Anterior cingulate cortex (tissue), 58 donors: ENCODE results near the gene MSL3.

ENCODE experiments used
- DNase-seq, 58 donors: peaks; one replicate each; lab custom pipeline; 2025; lab: John Stamatoyannopoulos, UW

The MSL3 gene

DNA sequence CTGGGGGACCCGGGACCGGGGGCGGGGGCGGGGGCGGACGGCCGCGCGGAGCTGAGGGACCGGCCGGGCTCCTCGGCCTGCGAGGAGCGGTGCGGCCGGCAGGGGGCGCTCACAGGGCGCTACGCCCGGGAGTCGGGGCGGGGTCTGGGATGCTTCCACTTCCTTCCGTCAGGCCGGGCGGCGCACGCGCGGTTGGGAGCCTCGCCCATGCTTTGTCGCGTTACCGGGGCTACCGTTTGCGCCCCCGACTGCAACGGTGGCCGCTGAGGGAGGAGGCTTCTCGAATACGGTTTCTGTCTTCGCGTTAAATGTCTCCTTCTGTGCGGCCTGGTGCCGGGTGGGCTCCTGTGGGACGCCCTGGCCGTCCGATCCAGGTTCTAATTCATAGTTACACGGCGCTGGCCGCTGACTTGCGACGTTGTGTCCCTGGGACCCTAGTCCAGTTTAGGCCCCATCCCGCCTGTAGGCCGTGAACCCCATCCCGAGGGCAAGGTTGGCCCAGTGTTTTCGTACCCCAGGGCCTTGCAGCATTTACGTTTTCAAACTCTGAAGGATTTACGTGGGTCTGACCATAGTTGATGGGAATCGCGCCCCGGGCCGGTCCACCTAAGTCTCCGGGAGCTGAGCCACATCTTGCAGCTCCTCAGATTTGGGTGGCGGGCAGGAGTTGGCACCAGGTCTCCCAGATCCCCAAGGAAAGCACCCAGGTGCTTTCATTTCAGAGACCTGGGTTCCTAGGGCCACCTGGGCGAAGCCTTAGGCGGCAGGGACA is 549 bp downstream of the MSL3 start:
- DNase-seq, result peak; percentile 11 to 87 (median 73)

DNA sequence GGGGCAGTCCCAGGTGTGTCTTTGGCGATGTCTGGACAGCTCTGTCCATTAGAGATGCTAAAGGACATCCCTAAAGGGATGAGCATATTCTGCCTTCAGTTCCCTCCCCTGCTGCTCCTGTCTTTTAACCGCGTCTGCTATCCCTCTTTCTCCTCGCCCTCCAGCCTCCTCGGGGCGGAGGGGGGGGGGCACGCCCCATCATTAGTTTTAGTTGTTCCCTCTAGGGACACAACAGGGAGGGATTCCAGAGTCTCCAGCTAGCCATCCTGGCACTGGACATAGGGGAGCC is 1.1 kb downstream of the MSL3 start:
- DNase-seq, result peak in 3 of 58 donors; percentile 4 to 39 (median 23)

DNA sequence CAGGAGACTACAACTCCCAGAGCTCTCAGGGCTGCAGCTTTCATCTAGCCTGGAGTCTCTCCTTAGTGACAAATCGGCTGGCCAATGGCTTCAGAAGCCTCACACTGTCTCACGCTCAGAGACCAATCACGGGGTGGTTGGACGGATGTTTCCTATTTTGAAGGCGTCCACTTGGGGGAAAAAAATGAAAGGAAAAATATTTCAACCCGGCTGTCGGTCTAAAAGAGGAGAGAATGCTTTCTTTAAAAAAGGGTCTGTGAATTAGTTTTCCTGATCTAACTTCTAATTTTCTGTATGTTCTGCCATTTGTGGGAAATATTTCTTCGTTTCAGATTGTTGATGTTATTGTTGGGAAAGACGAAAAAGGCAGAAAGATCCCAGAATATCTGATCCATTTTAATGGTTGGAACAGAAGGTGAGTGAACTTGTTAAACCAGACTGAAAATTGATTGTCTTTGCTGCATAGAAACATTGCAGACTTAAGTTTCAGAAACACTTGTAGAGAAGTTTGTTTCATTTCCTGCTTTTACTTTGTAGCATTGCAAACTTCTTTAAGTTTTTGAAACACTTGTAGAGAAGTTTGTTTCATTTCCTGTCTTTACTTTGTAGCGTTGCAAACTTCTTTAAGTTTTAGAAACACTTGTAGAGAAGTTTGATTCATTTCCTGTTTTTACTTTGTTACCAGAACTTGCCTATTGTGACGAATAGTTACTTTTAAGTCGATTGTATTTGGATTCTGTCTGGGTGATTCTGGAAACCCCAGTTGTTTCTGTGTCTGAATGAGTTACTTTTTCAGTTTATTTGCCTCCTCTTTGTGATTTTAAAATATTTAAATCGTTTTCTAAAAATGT is 1.6 kb downstream of the MSL3 start:
- DNase-seq, result peak in 54 of 58 donors; percentile 3 to 93 (median 75)

DNA sequence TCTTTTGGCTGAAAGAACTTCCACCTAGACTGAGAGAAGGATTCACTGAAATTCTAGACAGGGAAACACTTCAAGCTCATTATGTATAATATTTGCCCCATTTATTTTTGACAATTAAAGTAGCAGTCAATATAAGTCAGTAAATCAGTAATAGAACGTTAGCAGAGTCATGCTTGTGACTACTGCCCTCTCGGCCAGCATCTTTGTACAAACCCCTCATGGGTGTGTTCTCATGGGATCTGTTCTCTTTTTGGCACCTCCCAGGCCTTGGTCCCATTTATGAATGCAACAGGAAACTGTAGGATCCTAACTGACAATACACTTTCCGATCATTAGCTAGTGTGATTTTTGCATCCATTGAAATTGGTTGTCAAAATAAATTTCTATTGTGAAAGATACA is 2.9 kb downstream of the MSL3 start:
- no peak for DNase-seq

DNA sequence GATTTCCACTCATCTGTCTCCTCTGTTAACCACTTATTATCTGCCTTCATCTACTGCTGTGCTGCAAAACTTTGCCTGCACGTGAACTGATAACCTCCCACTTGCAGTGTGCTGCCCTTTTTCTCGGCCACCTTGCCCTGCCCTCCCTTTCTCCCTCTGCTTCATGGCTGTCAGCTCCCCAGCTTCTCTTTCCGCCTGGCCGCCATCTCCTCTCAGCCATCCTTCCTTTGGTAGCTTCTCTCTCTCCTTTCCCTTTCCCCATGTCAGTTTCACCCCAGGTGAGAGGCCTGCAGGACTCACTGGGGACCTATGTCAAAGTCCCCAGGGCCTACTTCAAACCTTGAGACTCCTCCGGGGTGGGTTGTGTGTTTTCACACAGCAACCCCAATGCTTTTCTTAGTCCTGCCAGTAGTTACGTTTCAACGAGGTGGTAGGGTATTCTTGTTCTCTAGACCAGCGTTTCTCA is 6.6 kb downstream of the MSL3 start:
- no peak for DNase-seq

DNA sequence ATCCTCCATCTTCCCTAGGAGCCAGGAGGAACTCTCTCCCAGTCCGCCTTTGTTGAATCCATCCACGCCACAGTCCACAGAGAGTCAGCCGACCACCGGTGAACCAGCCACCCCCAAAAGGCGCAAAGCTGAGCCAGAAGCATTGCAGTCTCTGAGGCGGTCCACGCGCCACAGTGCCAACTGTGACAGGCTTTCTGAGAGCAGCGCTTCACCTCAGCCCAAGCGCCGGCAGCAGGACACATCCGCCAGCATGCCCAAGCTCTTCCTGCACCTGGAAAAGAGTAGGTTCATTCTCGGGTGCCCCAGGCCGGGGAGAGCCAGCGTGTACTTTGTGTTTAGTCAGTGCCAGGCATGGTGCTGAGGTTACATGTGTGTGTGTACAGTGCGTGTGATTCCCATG is 7.4 kb downstream of the MSL3 start:
- DNase-seq, result peak in 1 of 58 donors; percentile 0

DNA sequence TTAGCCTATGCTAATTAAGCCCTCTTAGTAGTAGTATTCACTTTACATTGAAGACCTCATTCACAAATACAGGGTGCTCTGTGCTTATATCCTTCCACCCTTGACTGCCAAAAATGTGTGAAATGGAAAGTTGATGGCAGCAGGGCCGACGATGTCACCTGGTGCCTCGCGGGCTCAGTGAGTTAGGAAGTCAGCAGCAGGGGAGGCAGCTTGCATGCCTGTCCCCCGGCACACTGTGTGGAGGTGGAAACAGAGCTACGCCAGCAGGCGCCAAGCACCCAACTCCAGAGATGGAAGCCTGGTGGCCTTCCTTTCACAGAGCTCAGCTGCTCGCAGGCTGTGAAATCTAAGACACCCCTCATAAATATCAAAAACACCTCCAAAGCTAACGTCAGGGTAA is 8.4 kb downstream of the MSL3 start:
- DNase-seq, result no peak

DNA sequence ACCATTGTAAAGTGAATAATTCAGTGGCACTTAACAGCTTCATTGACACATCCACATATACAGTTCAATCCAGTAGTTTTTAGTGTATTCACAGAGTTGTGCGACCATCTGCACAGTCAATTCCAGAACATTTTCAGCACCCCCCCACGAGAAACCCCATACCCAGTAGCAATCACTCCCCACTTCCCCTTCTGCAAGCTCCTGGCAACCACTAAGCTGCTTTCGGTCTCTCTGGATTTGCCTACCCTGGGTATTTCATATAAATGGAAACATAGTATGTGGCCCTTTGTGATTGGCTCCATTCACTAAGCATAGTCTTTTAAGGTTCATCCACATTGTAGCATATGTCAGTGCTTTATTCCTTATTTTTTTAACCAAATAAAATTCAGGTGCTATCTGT is 10.0 kb downstream of the MSL3 start:
- DNase-seq, result no peak

DNA sequence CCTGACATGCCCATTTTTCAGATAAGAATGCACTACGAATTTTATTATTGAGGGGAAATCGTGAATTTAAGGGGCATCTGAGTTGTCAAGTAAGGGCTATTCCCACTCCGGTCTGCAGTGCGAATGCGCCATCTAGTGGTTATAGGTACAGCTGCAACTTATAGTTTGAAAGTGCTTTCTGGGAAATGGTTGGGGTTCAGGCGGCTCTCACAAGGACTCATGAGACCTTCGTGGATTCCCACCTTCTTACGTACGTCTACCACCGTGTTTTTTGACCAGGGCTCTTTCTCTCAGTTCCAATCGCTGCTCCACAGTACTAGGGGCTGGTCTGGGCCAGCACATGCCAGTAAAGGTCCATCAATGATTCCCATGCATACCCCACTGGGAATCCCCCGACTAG is 12.3 kb downstream of the MSL3 start:
- DNase-seq, result peak in 22 of 58 donors; percentile 1 to 26 (median 4)

DNA sequence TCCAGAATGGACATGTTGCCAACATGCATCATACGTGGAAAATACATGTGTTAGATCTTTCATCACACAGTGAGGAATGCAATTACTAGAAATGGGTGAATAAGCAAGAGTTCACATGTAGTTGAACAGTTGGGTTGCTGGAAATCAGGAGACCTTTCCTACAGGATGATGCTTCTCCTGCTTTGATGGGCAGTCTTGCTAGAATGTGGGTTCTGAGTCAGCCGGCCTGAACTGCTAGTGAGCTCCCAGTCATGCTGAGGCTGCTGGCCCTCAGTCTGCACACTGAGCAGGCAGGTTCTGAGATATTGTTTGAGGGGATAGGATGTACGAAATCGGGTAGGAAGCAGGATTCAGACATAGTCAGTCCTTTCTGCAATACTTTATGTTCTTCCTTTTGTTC is 20.2 kb downstream of the MSL3 start:
- no peak for DNase-seq

DNA sequence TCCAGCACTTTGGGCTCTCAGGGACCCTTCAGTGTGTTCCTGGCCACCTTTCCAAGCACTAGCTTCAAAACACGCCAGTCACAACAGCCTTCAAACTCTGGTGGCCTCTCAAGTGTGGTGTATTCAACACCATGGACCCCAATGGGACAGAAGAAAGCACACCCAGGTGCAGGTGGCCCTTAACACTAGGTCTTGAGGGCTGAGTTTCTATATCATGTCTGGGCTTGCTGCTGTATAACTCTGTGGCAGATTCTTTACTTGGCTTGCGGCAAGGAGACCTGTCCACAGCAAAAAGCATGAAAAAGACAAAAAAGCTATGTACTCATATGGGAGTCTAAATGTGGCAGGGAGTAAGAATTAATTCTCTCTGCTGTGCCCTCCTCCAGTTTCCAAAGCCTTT is 23.1 kb downstream of the MSL3 start:
- no peak for DNase-seq

DNA sequence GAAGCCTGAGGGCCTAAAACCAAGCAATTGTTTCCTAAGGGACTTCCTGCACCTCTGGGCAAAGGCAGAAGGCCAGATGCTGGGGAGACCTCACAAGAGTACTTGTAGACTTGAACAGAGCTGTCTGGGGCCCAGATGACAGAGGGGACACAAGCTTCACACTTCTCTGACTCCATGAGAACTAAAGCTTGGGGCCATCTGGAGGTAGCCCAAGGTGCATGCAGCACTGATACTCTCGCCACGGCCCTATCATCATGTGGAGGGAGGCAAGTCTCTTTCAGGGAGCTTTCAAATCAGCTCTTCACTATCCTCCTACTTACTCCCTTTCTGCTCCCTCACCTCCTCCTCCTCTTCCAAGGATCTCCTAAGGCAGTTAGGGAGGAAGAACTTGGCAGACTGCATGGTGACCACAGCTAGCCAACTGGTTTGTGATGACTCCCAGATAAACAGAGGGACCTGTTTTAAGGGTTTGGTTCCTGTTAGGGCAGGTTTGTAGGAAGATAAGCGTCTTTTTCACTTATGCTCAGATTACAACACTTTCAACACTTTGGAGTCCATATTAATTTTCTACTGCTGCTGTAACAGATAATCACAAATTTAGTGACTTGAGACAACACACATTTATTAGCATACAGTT is 23.8 kb downstream of the MSL3 start:
- no peak for DNase-seq

DNA sequence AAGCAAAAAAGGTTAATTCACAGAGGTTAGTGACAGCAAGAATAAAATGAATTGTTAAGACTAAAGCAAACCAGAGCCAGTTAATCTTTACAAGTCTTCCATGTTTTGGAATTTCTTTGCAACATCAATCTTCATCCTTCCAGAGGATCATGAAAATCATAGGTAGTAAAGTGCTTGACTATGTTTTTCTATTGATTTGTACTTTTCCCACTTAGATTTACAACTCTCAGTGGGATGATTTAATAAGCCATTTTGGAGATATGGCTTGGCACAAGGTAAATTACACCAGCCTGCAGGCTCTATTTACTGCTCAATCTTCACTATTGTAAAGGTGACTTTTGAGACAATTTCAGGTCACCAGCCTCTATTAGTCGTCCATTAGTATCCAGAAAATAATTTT is 26.5 kb downstream of the MSL3 start:
- no peak for DNase-seq

DNA sequence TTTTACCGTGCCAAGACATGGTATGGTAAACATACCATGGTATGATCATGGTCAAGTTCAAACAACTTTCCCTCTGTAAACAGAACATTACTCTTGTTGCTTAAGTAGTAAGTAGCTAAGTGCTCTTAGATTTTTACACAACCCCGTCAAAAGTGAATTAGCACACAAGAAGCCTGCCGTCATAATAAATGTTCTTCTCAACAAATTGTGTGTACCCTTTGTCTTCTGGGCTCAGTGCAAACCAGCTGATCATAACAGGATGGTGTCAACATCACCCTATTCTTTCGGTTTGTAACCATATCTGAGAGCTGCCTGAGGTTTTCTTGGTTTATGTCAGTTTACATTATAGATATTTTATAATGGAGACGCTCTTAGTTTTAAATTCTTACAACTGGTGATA is 28.8 kb downstream of the MSL3 start:
- DNase-seq, result no peak

DNA sequence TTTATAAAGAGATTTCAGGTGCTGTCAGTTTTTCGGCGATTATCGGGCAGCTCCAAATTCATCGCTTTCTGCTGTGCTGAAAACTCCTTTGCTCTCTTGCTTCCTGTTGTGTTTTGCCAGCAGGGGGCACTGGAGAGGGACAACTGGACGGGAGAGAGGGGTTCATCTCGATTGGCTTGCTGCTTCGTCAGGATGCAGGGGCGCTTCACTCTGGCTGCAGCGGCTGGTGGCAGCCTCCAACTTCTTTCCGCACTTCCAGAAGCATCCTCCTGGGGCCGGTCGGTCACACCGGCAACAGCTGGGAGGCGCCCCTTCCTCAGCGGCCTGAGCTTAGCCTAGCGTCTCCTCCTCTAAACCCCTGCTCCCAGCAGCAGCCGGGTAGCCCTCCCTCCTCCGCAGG is 29.5 kb downstream of the MSL3 start:
- peak in 54 of 58 donors; percentile 0 to 73 (median 27) for DNase-seq

DNA sequence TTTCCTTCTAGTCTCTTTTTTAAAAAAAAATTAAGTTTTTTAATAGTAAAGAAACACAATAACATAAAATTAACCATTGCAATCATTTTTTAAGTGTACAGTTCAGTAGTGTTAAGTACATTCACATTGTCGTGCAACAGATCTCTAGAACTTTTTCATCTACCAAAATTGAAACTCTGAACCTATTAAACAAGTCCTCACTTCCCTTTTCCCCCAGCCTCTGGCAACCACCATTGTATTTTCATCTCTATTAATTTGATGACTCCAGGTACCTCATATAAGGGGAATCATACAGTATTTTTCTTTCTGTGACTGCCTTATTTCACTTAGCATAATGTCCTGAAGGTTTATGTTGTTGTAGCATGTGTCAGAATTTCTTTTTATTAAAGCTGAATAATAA is 31.8 kb downstream of the MSL3 start:
- DNase-seq, result no peak

DNA sequence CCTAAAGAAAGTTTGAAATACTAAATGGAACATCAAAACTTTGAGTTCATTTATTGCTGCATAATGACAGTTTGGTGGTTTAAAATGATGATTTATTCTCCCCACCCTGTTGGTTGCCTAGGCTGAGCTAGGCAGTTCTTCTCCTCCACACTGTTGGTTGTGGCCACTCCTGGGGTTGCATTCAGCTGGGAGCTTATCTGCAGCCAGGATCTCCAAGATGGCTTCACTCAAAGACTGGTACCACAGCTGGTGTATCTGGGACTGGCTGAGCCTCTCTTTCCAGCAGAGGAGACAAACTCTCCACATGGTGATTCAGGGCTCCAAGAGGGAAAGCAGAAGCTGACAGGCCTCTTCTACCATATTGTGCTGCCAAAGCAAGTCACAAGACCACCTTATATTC is 33.1 kb downstream of the MSL3 start:
- no peak for DNase-seq

DNA sequence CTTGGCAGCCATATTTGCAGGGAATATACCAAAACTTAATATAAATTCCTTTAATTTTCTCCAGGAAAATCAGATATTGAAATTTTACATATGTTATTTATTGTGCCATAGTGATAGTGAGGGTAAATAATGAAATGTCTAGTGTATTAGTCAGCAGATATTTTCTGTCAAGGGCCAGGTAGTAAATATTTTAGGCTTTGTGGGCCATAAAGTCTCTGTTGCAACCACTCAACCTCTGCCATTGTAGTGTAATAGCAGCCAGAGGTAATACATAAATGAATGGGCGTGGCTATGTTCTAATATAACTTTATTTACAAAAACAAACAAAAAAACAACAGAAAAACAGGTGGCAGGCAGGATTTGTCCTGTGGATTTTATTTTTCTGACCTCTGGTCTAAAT is 33.5 kb downstream of the MSL3 start:
- no peak for DNase-seq

DNA sequence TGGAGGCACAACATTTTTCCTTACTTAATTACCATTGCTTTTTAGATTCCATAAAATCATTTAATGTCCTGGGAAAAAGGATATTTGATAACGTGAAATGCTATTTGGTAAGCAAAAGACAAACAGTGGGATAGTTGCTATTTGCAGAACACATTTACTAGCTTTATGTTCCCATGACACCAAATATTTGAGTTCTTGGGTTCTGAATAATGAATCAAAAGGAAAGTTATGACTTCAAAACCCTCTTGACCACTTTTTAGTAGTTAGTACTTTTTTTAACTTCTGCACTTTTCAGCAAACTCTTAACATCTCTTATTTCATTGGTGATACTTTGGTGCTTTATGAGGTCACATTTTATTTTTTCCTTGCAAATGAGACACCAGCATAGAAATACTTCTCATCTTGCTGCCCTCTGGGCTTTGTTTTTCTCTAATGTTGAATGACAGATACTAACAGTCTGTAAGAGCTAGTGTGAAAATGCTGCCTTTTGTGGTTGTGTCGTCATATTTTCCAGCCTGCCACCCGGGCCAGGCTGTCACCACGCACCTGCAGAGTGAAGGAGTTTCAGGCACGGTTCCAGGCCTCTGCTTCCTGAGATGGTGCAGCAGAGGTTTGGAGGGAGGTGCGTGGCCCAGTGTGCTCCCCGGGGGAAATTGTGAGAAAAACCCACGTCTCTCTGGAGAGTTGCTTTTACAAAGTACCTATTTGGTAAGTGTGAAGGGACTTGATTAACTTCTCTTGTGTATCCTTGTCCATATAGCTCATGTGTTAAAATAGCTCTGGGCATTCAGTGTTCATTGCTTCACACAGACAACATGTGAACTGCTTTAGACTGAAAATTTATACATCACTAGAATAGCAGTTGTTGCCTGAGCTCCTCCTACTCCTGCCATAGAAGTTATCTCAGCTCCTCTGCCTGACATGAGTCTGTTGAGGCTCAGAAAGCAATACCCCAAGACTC is 34.7 kb downstream of the MSL3 start:
- DNase-seq, result peak in 4 of 58 donors; percentile 1 to 28 (median 4)

DNA sequence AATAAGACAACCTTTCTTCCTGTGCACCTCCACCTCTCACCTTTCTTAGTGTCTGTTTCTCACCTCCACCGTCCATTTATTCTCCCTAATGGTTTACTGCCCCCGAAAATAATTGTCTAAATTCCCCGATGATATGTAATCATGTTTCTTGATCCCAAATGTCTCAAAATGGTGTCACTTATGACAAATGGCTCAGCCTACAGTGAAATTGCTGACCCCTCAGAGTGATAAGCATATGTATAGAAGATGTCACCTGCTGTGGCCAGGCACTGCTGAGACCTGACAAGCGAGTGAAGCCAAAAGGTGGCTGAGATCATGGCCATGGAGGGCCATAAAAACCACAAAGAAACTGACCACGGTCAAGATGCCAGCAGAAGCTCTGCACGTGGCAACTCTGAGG is 35.7 kb downstream of the MSL3 start:
- DNase-seq, result no peak
